GM19452 (cell line): Measurements from ENCODE around the gene GABBR2.

Source experiments
- ATAC-seq: cut with Tn5 transposase; IDR thresholded peaks from one replicate; pipeline ENCODE4 v1.9.1; 2021; ENCODE audit not compliant: unreplicated experiment

GABBR2 gene

DNA sequence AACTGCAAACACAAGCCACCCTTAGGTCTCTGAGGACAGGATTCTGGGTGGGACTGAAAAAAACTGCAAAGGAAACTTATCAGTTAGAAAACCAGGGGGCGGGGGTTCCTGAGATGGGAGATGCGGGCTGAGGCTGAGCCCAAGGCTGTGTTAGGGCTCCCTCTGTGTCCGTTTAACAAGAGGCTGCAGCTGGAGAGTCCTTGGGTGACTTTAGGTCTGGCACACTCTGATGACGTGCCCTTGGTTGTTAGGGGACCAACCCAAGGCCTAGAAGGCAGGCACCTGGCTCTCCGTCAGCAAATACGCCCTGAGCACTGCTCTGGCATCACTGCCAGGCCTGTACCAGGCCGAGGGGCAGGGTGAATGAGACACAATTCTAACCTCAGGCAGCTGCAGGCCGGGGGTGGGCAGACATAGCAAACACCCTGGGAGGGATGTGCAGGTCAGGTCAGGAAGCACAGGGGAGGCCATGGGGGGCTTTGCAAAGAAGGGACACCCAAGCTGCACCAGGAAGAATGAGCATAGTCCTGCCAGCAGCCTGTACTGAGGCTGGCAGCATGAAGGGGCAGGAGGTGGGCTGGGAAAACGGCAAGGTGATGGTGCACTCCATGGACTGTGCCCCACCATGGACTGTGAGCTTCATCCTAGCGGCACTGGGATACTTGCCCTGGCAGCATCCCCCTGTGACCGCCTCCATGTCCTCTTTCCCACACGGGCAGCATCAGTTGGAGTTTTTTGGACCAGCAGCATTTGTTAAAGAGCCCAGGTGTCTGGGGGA, 137.9 kb downstream of the GABBR2 start:
- no peak for ATAC-seq

DNA sequence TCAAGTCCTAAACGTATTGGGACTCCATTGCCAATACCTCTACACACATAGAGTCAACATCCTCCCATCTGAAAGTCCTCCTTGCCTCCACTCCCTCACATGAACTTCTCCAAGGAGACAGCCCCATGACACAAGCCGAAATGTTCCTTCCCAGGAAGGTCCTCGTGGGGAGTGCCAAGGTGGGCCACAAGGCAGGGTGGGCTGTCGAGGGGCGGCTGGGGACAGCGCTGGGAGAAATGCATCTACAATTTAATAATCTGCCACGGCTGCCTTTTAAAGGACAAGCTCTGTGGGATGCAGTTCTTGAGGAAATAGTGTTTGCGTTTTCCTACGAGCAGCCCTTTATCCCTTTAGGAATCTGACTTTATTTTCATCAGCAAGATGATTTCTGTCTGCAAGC, 138.7 kb downstream of the GABBR2 start:
- no peak for ATAC-seq

DNA sequence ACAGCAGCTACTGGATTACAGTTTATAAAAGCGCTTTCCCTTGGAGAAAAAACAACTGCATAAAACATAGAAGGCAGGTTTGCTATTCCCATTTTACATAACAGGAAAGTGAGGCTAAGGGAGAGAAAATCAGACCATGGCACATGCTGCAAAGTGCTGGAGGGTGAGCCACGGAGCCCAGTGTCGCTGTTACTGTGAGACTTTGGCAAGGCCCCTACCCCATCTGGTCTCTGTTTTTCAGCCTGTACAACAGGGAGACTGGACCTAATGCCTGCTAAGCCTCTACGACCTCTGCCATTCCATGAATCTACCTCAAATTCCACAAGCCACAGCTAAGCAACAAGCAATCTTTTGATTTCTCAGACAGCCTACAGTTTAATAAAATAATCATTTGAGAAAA, 139.2 kb downstream of the GABBR2 start:
- no peak for ATAC-seq

DNA sequence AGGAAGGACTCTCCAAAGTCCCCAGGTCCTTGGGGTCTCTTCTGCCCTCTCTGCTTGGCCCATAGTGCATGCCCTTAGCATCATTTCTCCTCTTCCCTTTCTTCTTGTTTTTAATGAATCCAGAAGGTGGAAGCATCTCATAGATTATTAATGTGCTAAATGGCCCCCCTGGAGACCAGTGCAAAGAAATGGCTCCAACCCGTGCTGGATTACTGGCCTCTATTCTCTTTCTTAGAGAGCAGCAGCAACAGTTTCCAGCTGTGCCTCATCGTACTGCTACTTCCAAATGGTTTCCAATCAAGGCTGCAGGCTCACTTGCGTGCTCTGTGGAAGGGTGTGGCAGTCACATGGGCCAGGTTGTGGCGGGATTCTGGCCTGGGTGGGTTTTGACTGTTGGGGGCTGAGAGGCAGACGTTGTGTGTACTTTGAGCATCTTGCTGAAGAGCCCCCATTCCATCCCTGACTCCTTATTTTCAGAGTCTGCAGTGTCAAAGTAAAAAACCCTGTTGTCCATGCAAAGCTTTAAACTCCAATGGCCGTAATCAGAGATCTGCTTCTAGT, 139.7 kb downstream of the GABBR2 start:
- ATAC-seq: no peak

DNA sequence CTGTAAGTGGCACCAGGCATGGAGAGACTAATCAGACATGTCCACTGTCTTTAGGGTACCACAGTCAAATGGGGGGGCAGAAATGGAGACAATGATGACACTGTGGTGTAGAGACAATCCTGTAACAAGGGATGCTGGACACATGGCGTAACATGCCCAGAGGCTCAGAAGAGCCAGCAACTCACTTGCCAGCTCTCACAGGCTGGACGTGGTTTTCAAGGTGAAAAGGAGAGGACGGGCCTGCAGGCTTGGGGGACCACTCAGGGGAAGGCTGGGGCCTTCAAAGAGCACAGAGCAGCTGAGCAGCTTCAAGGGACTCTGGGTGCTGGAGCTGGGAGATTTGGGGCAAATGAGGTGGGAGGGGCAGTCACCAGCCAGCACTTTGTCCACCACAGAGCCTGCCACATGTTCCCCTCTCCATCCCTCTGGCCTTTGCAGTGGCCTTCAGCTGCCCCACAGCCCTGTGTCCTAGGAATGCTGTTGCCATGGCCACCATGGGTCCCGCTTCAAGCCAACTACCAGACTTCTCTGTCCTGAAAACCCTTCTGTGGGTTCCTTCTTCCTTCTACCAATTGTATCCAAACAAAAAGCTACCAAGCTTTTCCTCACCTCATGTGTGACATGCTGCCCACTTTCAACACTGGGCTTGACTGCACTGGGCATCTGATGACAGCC, 140.4 kb downstream of the GABBR2 start:
- ATAC-seq: no peak

DNA sequence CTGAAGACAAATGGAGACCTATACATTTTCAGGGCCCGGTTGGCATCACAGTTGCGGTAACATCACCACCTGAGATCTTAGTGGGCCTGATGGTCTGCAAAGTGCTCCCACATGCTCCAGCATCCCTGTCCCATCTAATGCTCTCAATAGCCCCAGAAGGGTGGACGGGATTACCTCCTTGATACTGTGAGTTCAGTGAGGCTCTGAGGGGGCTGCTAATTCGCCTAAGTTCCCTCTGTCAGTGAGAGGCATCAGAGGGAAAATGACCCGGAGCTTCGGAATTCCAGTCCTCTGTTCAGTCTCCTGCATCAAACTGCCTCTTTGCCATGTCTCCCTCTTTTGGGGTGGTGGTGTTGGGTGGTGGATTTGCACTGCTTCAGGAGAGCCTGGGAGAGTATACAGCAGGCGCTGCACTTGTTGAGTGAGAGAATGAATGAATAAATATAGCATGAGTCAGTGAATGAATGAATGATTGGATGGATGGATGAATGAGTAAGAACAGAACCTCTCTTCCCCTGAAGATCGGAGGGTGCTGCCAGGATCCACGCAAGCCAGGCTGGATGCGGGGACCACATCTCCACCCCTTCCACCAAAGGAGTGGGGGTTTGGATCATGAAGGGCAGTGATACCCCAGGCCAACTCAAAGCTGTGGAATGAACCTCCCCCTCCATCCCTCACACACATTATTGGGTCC, 141.0 kb downstream of the GABBR2 start:
- ATAC-seq: no peak

DNA sequence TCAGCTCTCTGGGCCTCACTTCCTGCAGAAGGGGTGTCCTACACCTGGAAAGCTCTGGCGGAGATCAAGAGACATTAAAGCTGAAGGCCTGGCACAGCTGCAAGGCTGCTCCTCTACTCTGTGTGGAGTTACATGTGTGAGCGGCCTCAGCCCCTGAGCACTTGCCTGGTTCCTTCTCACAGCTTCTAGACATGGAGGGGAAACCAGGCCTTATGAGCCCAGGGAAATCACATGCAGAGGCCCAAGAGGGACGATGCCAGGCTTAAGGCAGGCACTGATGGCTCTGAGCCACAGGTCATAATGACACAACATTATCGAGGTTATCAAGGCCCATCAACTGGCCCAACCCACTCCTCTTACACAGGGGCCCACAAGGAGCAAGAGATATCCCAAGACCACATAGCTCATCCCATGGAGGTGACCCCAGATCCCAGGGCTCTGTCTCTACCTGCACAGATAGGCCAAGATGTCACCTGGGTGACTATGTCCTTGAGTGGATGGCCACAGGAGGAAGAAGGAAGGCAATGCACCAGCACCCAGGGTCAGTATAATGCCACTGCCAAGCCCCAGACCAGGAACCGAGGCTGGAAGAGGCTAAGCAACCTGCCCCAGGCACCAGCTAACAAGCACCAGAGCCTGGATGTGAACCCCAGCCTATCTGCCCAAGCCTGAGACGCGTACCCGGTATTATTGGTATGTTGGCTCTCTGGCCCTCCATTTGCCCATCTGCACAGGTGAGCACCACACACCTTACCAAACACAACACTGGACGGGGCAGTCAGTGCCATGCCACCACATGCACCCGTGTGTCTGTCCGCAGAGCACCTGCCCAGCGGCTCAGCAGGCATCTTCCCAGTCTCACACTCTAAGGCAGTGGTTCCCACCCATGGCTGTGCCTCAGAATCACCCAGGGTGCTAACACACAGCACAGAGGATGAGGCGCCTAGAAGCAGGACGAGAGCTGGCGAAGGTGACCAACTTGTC, 143.3 kb downstream of the GABBR2 start:
- no peak for ATAC-seq

DNA sequence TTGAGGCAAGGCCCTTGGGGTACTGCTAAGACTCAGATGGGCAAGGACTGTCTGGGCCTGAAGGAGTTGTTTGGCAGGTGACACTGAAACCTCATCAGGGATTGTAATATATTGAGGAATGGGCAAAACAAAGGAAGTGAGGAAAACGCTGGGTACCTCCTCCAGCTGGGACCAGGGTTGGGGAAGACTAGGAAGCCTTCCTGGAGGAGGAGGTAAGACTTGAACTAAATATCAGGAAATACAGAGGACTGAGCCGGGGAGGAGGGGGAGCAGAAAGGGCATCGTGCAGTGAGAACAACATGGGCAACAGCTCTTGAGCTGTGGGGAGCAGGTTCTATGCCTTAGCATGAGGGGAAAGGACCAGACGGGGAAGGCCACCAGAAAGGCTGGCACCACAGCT, 144.0 kb downstream of the GABBR2 start:
- ATAC-seq: no peak

DNA sequence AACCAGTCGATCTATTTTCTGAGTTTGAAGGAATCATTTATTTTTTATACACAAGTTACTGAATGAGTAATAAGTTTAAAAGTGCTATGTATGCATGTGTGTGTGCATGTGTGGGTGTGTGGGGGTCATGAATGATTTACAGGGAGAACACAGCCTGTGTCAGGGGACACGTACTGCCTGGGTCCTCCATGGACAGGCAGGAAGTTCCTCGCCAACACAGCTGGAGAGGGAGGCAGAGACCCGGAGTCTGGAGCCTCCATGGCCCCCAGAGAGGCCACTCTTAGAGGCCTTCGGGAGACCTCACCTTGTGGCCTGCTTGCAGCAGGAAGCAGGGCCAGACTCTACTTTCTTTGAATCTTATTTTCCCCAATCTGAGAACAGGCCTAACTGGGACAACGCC, 144.7 kb downstream of the GABBR2 start:
- ATAC-seq: no peak

DNA sequence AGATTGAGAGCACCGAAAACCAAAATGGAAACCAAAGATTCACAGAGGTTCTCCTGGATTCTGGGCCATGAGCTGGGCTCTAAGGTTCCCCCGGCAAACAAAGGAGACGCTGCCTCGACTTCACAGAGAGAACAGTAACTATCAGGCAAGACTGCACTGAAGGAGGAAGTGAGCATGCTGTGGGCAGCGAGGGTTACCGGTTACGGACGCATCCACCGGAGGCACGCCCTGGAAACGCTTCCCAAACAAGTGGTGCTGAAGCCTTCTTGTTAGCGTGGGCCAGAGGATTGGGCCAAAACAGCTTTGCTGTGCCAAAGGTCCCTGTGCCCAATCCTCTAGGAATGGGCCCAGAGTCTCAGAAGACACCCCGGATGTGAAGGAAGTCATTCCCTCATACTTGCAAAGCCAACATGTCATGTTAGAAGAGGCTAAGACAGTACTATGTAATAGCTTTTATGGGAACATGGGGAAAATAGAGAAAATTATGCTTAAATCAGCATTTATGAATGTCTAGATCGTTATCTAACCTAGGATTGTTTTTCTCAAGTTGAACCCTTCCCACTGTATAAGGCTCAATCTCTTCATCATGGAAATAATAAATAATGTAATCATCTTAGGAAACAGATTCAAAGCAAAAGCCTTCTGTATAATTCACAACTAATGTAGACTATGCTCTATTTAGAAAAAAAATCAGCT, 145.4 kb downstream of the GABBR2 start:
- ATAC-seq: no peak

DNA sequence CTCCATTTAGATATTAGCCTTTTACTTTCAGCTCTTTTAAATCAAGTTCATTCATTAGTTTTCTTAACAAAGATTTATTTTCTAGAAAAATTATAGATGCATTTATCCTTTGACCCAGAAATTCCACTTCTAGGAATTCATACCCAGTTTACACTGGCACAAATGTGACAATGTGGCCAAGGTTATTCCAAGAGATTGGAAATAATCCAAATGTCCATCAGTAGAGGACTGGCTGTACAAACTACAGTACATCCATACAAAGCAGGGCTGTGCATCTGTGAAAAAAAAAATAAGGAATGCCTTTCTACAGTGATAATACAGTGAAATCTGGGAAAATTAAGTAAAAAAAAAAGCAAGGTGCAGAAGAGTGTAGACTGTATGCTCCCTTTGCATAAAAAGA, 149.2 kb downstream of the GABBR2 start:
- ATAC-seq: no peak

DNA sequence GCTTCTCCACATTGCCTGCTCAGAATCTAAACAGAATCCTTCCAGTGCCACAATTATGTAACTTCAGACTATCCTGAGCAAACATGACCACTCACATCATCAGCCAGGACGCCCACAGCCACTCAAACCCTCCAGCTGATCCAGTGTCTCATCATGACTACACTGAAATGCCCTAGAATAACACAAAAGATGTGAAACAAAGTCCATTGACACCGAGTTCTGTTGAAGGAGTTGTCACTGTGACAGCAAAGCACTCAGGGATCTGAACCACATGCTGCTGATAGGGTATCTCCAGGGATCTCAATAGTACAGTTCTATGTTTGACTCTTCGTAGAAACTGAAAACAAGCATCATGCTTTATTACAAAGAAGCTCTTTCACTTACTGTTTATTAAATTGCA, 150.2 kb downstream of the GABBR2 start:
- ATAC-seq: no peak

DNA sequence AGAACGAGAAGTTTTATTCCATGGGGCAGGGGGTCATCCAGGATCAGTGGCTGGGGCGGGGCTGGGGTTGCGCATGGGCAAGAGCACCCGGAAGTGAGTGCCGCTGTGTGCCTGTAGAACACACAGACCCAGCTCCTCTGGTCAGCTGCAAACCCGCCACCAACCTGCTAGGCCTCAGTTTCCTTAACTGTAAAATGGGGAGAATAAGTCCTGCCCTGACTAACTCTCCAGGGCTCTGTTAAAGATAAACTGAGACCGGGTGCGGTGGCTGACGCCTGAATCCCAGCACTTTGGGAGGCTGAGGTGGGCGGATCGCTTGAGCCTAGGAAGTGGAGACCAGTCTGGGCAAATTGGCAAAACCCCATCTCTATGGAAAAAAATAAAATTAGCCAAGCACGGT, 152.2 kb downstream of the GABBR2 start:
- ATAC-seq: no peak

DNA sequence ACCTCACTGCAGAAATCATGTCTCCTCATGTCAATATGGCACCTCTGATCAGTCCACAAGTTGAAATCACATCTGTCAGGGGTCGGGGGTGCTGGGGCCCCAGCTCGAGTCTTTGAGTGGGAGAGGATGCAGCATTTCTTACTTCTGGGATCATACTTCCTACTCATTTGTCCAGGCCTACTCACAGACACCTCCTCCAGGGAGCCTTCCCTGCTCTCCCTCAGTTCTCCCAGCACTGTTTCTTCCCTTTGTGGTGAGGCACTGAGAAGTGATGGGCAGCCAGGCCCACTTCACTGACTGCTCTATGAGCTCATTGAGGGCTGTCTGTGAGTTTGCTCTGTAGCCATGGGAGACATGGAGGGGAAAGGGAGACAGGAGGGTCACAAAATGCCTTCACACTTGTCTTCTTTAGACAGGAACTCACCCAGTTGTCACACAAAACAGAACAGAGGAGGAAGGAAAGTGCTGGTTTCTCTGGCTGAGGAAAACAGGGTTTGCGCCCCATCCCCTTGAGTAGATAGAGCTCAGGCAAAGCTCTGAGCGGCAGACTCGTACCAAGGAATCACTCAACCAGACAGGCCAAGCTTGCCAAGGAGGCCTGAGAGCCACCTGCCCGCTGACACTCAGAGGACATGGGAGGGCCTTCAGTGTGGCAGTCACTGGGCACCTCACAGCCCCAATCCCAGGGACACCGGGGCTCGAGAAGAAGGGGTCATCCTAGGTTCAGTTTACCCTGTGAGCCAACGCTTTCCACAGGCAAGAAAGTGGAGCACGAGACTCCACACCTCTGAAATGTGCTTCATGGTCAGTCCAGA, 152.9 kb downstream of the GABBR2 start:
- ATAC-seq: no peak

DNA sequence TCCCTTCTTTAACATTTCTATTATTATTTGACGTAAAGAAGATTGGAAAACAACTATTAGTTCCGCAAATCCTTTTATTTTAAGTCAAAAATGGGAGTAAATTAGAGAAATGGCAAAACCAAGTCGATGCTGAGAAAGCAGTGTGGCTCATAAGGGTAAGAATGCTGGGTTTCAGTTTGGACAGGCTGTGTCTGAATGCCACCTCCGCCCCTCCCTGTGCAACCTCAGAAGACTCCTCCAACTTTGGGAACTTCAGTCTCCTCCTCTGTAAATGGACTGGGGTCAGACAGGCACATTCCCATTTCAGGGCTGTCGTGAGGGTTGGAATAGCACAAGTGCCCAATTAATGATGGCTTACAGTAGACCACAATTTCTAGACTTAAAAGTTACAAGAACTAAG, 154.0 kb downstream of the GABBR2 start:
- ATAC-seq: no peak

DNA sequence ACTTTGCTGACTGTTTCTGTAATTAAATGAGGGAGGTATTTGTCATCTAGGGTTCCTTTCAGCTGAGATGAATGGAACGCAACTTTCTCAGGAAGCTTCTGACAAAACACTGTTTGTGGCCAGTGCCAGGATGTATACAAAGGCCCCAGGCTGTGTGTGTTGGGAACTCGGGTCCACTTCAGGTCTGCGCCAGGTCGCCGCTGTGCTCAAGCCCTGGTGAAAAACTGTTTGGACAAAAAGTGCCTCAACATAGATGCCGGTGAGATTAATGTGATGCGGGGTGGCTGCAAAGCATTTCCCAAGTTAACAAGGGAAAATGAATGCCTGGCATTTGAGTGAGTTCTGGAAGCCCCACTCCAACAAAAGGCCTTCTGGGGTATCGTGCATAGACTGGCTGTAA, 156.4 kb downstream of the GABBR2 start:
- ATAC-seq: no peak

DNA sequence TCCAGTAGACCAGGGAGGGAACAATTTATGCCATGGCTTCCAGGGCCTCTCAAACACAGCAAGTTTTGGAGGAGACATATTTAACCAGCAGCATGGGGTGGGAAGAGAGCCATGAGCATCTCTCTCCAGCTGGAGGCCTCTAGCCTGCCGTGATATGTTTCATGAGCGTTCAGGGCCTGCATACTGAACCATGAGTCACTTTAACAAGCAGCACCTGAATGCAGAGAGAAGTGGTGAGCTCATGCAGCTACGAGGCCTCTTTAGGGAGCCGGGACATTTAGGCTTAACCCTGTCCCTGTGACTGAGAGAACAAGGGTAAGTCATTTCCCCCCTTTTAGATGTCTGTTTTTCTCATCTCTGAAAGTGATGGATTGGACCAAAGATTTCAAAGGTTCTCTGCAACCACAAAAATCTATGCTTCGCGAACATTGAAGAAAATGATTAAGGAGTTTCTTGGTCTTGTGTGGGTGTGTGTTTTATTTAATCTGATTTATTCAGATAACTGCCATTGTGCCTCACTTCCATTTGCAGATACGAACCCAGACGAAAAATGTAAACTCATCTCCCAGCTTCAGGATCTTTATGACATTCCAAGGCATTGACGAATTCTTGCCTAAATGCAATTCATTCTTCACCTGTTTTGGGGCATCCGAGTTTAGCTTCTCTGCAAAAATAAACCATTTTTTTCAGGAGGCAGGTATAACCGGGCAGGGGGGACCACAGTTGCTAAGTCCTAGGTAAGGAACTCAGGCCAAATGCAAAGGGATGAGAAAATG, 157.0 kb downstream of the GABBR2 start:
- ATAC-seq: no peak

DNA sequence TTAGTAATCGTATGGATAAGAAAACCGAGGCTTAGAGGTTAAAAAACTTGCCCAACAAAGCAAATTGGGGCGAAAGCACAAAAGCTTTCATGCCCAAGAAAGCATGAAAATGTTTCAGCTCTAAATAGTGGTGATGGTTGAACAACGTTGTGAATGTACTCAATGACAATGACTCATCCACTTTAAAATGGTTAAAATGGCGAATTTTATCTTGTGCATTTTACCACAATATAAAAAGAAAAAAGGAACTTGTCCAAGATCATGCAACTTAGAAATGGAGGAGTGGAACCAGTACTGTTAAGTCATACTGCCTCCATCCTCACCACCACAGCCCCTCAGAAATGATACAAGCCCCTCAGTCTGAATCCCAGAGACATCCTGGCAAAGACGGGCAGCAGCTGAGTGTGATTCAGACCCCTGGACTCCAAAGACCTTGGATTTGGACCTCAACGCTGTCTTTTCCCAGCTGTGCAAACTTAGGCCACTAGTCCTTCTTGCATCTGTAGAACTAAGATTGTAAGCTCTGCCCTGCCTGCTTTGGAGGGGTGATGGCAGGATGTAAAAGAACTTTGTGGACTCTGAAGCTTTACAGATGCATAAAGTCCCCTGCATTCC, 158.4 kb downstream of the GABBR2 start:
- no peak for ATAC-seq
